Stimulated activated CD4-positive, alpha-beta T cell treated with anti-CD3 and anti-CD28 coated beads, TNF-alpha, amount 100 ng/mL, for 4 hours (primary cell): ENCODE data around the gene SFTPA2.
"Not testable (repeated sequence)": the region's sequence is repeated elsewhere in the genome, so short reads cannot be mapped to it uniquely, and the experiment has no call there.

Experiments
- DNase-seq, 3 experiments: peaks; one replicate each; pipeline ENCODE4 v3.0.0-alpha.2; 2020; ENCODE audit warnings: low read depth in 3 of 3

Gene SFTPA2

DNA sequence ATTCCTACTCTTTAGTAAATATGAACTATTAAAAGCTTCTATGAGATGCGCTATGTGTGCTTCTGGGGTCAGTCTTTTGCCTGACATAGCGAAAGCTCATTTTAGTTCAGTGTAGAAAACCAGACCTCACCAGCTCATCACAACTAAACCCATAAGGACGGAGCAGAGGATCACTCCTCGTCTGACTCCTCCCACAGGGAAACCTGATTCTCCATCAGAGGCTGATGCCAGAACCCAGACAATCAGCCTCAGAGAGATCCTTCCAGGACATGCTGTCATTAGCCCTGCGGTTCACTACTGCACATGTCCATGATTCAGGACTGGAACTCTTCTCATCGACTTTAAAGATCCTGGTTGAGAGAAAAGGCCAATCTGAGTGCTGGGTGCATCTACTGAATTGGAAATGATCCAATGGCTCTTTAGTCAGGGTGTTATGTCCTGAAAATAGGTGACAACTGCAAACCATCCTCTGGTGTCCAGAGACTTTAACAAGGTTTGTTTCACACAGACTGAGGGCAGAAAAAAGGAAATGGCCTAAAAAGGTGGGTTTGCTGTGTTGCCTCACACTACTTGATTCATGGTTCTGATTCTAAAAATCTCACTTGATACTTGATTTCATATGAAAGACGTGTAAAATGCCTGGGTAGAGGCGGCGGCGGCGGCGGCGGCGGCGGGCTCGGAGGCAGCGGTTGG lies 48.2 kb downstream of the SFTPA2 start, which contains the start of gene EIF5AL1:
Gene EIF5AL1, plus strand, starts transcription at position 643 of the 693 bp plus-strand sequence. CDS start 117 bp downstream, outside the sequence.
- not testable (repeated sequence) for DNase-seq

DNA sequence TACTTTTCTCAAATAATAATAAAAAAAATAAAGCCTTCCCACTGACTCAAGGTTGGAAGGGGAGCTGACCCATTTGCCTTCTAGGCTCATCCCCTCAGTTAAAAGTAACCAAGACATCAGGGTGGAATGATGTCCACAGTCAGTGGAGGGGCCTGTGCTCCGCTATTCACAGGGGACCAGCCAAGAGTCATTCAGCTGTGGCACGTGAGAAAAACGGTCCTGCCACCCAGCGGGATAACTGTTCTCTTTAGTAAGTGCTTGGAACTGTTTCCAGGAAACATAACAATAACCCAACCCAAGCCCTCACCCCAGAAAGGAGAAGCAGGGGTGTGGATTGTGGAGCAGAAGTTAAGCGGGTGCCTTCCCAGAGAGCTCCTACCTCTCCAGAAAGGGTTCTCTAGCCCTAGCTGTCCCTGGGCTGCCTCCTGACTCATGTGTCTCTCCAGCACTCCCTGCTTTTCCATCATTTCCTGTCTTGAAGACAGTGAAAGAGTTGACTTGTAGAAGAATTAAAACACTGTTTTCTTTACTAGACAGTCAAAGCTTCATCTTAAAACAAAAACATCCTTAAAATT lies 50.2 kb downstream of the SFTPA2 start:
- not testable (repeated sequence) for DNase-seq

DNA sequence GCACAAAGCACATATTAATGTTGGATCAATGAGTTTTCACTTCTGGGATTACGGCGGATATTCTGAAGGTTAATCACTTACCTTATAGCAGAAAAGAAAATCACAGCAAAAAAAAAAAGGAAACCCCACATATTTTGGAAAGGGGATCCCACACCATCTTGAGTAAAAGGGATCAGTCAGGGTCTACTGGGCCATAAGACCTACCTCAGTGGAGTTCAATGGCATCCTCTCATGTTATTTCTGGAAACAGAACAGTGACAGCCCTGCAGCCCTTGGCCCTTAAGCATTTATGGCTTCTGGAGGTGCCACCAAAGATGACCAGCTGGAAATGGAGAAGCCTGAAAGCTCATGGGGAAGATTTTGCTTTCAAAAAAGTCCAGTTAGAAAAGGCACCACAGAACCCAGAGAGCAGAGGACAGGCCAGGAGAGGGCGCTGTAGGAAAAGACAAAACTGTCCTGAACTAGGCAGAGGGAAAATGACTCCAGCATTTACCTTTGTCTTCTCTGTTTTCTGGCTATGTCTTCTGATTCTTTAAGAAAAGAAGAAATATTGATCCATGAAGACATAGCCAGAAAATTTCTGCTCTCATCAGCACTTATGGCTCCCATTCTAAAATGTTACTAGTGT lies 50.8 kb downstream of the SFTPA2 start:
- not testable (repeated sequence) for DNase-seq

DNA sequence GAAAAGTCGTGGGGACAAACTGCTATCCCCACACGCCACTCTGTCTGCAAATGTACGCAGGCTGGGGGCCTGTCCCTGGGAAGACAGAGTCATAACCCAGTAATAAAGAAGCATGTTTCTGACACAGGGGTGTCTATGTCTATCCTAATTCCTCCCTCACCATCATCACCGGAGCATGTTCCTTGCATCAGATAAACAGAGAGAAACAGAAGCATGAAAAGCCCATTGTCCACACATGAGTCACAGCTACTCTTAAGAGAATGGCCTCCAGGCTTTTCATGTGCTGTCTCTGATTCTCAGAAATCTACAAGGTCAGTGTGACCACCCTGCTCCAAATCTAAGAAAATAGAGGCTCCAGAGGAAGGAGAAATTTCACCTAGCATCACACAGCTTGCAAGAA lies 52.0 kb downstream of the SFTPA2 start:
- DNase-seq: not testable (repeated sequence)

DNA sequence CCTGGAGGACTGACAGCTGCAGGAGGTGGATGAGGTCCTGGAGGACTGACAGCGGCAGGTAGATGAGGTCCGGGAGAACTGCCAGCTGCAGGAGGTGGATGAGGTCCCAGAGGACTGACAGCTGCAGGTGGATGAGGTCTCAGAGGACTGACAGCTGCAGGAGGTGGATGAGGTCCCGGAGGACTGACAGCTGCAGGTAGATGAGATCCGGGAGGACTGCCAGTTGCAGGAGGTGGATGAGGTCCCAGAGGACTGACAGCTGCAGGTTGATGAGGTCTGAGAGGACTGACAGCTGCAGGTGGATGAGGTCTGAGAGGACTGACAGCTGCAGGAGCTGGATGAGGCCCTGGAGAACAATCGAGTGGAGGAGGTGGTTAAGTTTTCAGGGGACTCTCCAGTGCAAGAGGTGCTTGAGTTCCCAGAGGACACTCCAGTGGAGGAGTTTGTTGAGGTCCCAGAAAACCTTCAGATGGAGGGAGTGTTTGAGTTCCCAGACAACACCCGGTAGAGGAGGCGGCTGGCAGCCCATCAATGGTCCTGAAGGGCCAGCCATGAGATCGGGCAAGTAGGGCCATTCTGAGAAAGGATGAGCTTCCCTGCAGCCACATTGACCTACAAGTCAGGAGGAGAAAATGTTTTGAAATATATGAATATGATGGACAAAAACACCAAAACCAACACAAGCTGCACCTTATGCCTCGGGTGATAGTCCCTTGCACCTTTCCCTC lies 52.6 kb downstream of the SFTPA2 start:
- DNase-seq: no peak
